ENCODE results near the gene LRRC8D. TPM values are rescaled to one million over a fixed set of nuclear protein-coding genes. Genes with fewer than 3 reads are reported as not detected.
A peak's percentile ranks its signal among the peaks of the same experiment; 100 is the strongest.

LRRC8D gene
- total RNA-seq, 3 donors from 2014 or later (not counting 1 experiment from before 2014, with no cell fraction given) = 16.2 to 26.2 (median 17.1) TPM

DNA sequence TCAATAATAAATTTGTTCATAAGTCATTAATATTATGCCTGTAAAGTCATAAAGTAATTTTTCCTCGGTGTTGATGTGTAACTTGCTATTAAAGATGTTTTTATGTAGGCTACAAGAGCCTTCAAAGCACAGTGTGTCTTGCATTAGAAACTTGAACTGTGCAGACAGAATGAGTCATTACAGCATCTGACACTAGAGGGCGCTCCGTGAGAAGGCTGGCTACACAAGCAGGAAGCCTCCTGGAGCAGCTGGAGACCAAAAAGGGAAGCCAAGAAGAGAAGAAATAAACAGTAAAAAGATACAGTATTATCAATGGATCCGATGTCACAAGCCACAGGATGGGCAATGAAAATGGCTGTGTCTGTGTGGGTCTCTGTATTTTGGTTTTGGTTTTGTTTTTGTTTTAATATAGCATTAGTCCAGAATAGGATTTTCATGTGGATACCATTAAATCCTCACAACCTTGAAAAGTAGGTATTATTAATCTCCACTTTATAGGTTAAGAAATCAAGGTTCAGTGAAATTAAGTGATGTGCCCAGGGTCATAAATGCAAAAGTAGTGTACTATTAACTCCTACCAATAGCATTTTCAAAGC, 16.1 kb upstream of the LRRC8D start:
- H3K4me1 Mint-ChIP-seq = peaks cover 0 to 2% of the 10 kb centered on the region in 2 donors

DNA sequence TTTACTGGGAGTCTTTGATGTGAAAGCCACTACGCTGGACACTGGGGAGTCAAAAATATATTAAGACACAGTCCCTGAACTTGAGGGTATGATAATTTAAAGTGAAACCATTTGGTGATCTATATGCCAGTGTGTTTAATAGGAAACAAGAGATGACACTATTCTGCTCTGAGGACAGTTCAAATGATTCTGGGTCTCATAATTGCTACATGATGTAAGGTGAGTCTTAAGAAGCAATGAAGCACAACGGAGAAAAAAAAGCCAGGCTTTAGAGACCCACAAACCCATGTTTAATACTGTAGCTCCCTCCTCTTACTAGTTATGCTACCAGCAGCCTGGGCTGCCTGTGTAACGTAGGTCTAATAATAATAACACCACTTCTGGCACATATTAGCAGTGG, 14.2 kb upstream of the LRRC8D start:
- Mint-ChIP-seq H3K27ac (no peak overlapping the region), H3K36me3 (no peaks in the 10 kb centered on the region), H3K27me3 (ENCODE audit: low read depth in 2 of 2) (peaks cover 3 to 20% of the 10 kb centered on the region in 2 donors), H3K9me3 (no peaks in the 10 kb centered on the region), H3K4me3 (no peak overlapping the region), H3K4me1 (no peaks in the 10 kb centered on the region)
- WGBS (ENCODE audit: insufficient coverage) = 92% methylated on average over 3 of the region's 3 CpGs
- ATAC-seq = no peak
- H3K4me1 ChIP-seq (ENCODE audit: control insufficient read depth, insufficient read depth, low read length) = no peaks in the 10 kb centered on the region
- no peak overlapping the region for H3K27ac ChIP-seq (ENCODE audit: low read length)
- no peak for DNase-seq
- intact Hi-C loops (cut with micrococcal nuclease) = no loop called here
- H3K4me3 ChIP-seq (ENCODE audit: low read length) = no peak overlapping the region
- no peaks in the 10 kb centered on the region for H3K27me3 ChIP-seq (ENCODE audit: control insufficient read depth, insufficient read depth, low read length)
- H3K36me3 ChIP-seq (ENCODE audit: control insufficient read depth, insufficient read depth, low read length) = no peaks in the 10 kb centered on the region
- H3K9me3 ChIP-seq (ENCODE audit: control insufficient read depth, insufficient read depth, low read length) = no peaks in the 10 kb centered on the region
- TF ChIP-seq CTCF (IDR thresholded peaks at IDR 0.05) = no peak

More for the DNA sequence above, 16.1 kb upstream of the LRRC8D start:
- Histone ChIP-seq H3K4me3 (ENCODE audit: low read length) (no peak overlapping the region), H3K9me3 (ENCODE audit: control insufficient read depth, insufficient read depth, low read length) (no peaks in the 10 kb centered on the region), H3K4me1 (ENCODE audit: control insufficient read depth, insufficient read depth, low read length) (no peaks in the 10 kb centered on the region), H3K27me3 (ENCODE audit: control insufficient read depth, insufficient read depth, low read length) (no peaks in the 10 kb centered on the region), H3K27ac (ENCODE audit: low read length) (no peak overlapping the region), H3K36me3 (ENCODE audit: control insufficient read depth, insufficient read depth, low read length) (no peaks in the 10 kb centered on the region)
- Mint-ChIP-seq H3K4me3 (no peak overlapping the region), H3K27me3 (ENCODE audit: low read depth in 2 of 2) (peaks cover 3 to 6% of the 10 kb centered on the region in 2 donors), H3K27ac (no peak overlapping the region), H3K9me3 (no peaks in the 10 kb centered on the region), H3K36me3 (no peaks in the 10 kb centered on the region)
- WGBS (ENCODE audit: insufficient coverage) = 1% methylated on average over 4 of the region's 4 CpGs
- TF ChIP-seq CTCF (IDR thresholded peaks at IDR 0.05) = peak; percentile 87
- intact Hi-C loops (cut with micrococcal nuclease) = loop anchor here (1.0 kb wide), 1 partner anchor 183 kb away; no protein-coding TSS in a partner anchor
- peak; percentile 70 to 90 for DNase-seq
- peak; percentile 88 to 97 (median 94) for ATAC-seq

GRCh38 chr1:89807503-89807902, 13.3 kb upstream of the LRRC8D start:
- WGBS (ENCODE audit: insufficient coverage) = 79% methylated on average over 2 of the region's 2 CpGs
- Mint-ChIP-seq H3K36me3 (no peaks in the 10 kb centered on the region), H3K4me1 (no peaks in the 10 kb centered on the region), H3K27ac (no peak overlapping the region), H3K4me3 (no peak overlapping the region), H3K27me3 (ENCODE audit: low read depth in 2 of 2) (peaks cover 8 to 26% of the 10 kb centered on the region in 2 donors), H3K9me3 (no peaks in the 10 kb centered on the region)
- H3K36me3 ChIP-seq (ENCODE audit: control insufficient read depth, insufficient read depth, low read length) = no peaks in the 10 kb centered on the region
- intact Hi-C loops (cut with micrococcal nuclease) = no loop called here
- H3K27ac ChIP-seq (ENCODE audit: low read length) = no peak overlapping the region
- ATAC-seq (no peak), DNase-seq (no peak)
- TF ChIP-seq CTCF (IDR thresholded peaks at IDR 0.05) = no peak
- no peaks in the 10 kb centered on the region for H3K27me3 ChIP-seq (ENCODE audit: control insufficient read depth, insufficient read depth, low read length)
- no peaks in the 10 kb centered on the region for H3K9me3 ChIP-seq (ENCODE audit: control insufficient read depth, insufficient read depth, low read length)
- no peaks in the 10 kb centered on the region for H3K4me1 ChIP-seq (ENCODE audit: control insufficient read depth, insufficient read depth, low read length)
- no peak overlapping the region for H3K4me3 ChIP-seq (ENCODE audit: low read length)

DNA sequence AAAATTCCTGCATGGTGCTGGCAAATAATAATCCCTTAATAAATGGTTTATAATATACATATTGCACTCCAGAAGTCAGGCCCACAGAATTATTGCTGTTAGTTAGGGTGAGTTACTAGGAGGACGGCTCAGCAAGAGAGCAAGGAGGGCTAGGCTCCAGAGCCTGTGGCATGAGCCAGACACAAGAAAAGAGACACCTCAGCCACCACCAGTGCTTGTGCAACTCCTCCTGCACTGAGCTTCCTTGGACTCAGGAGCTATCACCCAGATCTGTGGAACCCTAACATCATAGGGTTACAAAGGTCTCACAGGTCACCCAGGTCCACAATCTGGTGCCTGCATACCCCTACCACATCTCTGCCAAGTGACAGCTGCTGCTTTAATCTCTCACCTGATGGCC, 12.8 kb upstream of the LRRC8D start:
- Mint-ChIP-seq H3K9me3 (no peaks in the 10 kb centered on the region), H3K27ac (no peak overlapping the region), H3K27me3 (ENCODE audit: low read depth in 2 of 2) (peaks cover 11 to 29% of the 10 kb centered on the region in 2 donors), H3K4me3 (no peak overlapping the region), H3K36me3 (no peaks in the 10 kb centered on the region), H3K4me1 (no peaks in the 10 kb centered on the region)
- no peak for ATAC-seq
- Histone ChIP-seq H3K27ac (ENCODE audit: low read length) (no peak overlapping the region), H3K4me3 (ENCODE audit: low read length) (no peak overlapping the region), H3K36me3 (ENCODE audit: control insufficient read depth, insufficient read depth, low read length) (no peaks in the 10 kb centered on the region), H3K27me3 (ENCODE audit: control insufficient read depth, insufficient read depth, low read length) (no peaks in the 10 kb centered on the region), H3K4me1 (ENCODE audit: control insufficient read depth, insufficient read depth, low read length) (no peaks in the 10 kb centered on the region), H3K9me3 (ENCODE audit: control insufficient read depth, insufficient read depth, low read length) (no peaks in the 10 kb centered on the region)
- TF ChIP-seq CTCF (IDR thresholded peaks at IDR 0.05) = no peak
- 73% methylated on average over 1 of the region's 1 CpG for WGBS (ENCODE audit: insufficient coverage)
- no peak for DNase-seq
- intact Hi-C loops (cut with micrococcal nuclease) = no loop called here

Measured in natural killer cell (primary cell).